GM19463 (cell line): ENCODE data around the gene TBC1D8.

ENCODE experiments used
- ATAC-seq: cut with Tn5 transposase; IDR thresholded peaks from one replicate; pipeline ENCODE4 v1.9.1; 2021; ENCODE audit warnings: mild to moderate bottlenecking, moderate library complexity; ENCODE audit not compliant: unreplicated experiment

TBC1D8 gene

DNA sequence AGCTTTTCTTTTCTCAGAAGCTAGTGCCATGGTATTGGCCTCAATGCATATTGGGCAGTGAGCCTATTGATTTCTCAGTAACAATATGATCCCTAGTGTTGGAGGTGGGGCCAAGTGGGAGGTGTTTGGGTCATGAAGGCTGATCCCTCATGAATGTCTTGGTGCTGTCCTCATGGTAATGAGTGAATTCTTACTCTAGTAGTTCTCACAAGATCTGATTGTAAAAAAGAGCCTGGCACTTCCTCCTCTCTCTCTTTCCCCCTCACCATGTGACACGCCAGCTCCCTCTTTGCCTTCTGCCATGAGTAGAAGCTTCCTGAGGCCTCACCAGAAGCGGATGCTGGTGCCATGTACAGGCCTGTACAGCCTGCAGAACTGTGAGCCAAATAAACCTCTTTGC lies 12.8 kb upstream of the TBC1D8 start:
- no peak for ATAC-seq

DNA sequence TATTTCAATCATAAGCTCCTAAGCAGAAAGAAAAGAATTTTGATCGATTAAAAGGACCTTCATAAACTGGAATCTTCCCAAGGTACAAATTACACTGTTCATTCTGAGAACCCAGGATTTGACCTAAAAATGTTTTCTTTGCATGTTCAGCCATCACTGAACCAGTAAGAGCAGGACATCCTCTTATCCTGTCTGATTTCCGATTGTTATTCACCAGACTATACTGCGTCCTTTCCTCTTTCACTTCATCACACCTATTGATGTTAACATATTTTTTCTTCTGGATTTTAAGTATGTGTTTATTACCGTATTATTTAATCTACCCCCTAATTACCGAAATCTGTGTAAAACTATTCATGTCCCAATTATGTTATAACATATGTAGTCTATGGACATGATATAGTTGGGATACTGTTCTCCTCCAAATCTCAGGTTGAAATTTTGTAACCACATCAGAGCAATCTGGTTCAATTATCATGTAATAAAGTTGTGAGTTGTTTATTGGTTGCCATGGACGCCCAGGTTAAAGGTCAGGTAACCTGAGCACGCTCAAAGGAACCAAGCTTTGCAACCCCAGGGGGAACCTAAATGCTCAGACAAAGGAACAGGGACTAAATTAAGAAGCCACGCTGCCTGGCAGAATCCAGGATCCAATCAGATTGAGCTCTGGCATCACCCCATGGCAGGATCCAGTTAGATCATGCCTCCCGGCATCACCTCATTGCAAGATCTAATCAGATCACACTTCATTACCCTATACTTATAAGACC lies 11.6 kb upstream of the TBC1D8 start:
- ATAC-seq: no peak

DNA sequence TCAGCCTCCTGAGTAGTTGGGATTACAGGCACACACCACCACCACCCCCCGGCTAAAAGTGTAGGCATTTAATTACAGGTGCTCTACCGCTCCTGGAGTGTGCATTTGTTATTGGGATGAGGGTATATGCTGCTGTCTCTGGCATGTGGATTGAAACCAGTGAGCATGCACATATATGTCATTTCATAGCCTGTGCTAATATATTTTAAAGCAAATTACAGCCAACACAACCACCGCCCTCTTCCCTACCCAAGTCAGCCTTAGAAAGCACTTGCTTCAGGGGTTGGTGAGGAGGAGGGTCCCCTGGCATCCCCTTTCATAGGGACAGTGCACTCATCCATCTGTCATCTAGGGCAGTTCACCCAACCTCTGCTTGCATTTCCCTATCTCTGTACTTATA lies 10.5 kb upstream of the TBC1D8 start:
- ATAC-seq: no peak

DNA sequence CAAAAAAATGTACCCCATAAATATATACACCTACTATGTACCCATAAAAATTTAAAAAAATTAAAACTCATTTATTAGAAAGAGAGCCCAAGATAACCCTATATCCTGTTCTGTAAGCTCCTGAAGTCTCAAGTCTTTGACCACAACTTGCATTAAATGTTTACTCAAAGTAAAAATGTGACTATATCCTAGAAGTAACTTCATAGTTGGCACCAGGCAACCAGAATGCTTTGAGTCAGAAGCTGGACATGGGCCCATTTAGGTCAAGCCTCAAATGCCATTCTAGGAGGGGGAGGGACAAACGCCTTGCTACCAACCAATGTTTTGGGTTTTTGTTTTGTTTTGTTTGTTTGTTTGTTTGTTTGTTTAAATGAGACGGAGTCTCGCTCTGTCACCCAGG lies 9.3 kb upstream of the TBC1D8 start:
- ATAC-seq: no peak

DNA sequence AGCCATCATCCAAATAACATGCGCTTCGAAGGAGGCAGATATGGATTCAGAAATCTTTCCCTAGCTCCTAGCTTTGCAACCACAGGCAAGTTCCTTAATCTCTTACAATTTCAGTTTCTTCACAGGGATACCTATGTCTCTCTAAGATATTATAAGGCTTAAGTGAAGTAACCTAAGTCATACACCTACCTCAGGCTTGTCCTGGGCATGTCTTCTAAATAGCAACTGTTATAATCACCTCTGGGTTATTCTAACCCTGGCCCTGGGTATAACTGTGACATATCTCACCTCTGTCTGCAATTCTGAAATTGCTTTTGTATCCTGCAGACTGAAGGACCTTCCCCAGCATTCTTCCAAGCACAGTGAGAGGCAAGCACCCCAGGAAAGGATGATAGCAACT lies 8.3 kb upstream of the TBC1D8 start:
- ATAC-seq: no peak

DNA sequence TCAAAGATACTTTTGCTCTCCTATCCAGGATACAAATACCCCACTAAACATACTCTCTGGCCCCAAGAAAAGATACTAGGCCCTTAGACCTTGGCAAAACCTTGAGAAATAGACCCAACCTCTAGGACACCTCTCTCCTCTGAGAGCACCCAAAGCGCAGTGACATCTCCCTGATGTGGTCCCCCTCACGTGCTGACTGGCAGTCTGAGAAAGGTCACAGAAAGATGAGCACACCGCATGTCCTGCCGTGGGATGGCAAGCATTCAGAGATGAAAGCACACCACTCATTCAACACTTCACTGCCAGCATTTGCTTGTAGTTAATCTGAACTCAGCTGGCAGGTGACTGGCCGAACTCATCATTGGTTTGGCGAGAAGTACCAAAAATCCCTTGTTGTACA lies 6.1 kb upstream of the TBC1D8 start:
- ATAC-seq: no peak

DNA sequence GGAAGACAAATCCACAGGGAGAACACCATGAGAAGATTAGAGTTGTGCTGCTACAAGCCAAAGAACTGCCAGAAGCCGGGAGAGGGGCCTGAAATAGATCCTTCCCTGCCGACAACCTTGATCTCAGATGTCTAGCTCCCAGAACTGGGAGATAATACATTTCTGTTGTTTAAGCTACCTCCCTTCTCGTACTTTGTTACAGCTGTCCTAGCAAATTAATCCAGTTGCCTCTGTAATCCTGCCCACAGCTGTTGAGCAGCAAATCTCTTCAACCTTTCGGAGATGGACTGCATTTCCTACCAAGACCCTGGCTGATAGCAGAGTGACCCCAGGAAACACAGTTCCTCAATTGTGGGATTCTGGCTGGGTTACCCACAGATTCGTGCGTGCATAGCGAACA lies 2.6 kb upstream of the TBC1D8 start:
- no peak for ATAC-seq

DNA sequence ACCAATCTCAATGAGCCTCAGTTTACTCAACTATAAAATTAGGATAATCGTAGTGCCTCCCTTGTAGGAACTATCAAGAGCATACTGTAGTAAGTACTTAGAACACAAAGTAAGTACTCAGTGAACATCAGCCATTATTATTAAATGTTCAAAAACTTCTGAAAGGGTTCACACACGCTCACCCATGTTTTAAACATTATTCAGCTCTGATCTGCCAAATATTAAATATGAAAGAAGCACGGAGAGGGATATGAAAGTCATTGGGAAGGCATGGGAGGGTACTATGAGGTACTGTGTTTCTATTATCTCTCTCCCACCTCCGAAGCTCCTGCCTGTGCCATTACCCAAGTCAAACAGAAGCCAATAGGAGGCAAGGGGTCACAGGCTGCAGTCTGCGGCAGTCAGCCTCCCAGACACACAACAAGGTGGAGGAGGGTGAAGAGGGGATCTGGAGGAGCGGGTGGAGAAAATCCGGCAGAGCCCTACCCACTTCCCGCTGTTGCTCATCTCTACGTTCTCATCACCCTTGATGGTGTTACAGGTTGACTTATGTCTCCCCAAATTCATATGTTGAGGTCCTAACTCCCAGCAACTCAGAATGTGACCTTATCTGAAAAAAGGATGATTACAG lies 2.0 kb upstream of the TBC1D8 start:
- no peak for ATAC-seq

DNA sequence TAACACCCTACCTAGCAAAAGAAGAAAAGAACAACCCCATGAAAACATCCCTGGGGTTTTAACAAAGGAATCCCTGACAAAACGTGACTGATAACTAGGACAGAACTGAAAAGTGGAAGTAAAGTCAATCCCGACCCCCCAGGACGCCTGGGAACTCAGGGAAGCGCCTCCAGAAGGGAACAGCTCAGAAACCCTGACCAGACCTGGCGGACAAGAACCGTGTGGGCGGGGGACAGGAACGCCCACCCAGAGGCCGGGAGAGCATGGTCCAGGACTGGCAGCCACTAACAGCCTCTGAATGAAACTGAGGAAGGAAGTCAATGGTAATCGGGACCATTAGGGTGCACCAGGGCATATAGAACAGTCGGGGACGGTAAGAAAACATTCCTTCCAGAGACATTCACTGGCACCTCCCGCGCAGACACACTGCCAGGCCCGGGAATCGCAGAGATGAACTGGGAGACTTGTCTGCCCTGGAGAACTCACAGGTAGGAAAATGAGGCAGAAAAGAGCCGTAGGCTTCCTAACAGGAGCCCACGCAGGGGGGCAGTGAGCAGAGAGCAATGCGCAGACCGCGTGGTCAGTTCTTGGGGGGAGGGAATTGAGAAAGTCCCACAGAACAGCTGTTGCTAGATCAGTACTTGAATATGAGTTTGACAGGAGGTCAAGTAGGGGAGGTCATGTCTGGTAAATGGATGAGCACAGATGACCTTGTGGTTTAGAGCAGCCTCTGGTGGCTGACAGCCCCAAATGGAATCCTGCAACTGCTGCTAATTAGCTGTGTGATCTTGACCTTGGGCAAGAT lies 1.3 kb upstream of the TBC1D8 start:
- ATAC-seq: peak; percentile 60

DNA sequence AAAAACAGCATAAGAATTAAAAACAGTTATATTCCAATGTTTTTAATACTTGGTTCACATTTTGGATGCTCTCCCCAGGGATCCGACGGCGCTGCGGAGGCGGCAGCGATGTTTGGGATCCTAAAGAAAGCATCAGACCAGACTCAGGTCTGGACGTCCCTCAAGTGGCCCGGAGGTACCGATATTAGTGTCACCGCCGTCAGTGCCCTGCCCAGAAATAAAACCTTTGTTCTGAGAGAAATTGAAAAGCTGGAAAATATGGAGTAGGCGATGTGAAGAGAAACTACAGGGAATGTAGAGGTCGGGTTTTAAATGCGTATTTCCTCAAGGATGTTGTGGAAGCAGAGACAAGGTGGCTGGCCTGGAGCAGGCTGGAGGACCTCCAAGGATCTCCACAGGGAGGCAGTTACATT lies 683 bp upstream of the TBC1D8 start:
- ATAC-seq: no peak

DNA sequence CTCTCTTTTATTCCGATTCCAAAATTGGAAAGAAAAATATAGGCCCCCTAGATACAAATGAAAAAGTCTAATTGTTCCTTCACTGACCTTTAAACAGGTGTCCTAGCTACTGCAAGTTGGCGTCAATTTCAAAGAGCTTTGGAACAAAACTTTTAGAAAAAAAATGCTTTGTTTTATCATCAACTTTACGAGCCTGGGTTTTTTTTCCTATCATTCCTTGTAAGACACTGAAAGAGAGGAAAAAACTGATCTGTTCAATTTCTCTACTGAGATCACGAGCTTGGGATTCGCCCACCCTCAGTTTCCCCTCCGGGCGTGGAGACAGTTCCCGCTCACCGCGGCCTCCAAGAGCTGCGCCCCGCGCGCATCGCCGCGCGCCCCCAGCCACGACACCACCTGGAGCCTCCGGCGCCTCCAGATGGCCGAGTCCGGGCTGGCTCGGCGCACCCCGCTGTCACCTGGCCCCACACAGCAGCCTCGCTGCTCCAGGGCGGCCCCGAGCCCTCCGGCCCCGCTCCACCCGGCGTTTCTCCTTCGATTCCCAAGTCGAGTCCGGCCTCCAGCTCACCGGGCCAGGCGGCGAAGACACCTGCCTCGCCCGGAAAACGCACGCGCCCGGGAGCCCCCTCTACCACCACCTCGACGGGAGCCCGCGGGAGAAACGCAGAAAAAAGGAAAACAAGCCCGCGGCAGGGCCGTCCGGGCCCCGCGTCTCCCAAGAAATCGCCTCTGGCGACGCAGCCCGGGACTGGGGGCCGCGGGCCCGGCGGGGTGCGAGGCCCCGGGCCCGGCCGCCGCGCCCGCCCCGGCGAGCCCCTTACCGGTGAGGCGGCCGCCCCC lies 656 bp downstream of the TBC1D8 start:
- peak; percentile 22 for ATAC-seq

DNA sequence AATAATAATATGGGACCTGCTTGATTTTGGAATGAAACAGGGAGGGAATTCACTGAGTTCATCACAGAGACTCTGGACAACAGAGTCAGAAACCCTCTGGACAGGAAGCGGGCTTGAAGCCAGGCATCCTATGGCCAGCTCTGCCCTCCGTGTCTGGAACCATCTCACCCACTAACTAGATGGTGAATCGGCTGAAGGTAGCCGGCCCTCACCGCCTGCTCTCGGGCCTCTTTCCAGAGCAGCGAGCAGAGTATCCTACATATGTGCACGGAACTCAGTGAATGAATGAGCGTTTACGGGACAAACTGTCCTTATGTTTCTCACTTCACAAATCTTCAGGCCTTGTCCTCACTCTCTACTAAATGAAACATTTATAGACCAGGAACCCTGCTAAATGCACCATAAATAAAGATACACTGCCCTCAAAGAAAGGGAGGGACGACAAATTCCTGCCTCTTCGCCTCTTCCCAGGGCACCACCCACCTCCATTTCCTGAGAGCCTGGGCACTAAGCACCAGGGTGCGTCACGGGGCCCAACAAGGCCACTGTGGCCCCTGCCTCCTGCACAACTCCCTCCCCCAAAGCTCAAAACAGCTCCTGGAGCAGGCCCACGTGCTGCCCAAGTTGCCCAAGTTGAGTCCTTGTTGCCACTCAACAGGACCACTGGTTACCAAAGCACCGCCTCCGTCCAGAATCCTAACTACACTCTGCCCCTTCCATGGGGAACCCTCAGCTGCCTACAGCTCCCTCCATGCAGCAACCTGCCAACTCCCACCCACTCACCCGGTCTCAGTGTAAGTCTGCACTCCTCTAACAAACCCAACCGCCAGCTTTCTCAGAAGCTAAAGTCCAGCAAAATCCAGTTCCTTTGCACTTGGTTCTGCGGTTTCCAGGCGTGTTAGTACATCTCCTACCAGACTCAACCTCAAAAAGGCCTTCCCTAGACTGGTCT lies 1.7 kb downstream of the TBC1D8 start:
- ATAC-seq: no peak

DNA sequence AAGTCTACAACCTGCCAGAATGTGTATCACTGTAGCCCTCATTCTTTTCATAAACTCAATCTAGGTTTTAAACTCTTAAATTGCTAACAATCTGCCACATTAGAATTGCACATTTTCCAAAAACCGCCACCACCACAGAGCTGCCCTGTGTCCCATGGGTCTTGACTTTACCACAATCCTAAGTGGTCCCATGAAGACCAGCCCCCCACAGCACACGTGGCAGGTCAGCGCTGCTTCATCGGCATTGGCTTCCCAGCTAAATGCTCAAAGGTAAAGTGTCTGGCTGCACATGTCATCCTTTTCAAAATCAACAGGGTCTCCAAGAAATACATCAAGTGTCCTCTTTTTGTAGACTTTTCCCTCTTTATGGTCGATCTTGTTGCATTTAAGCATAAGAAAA lies 2.4 kb downstream of the TBC1D8 start:
- ATAC-seq: no peak

DNA sequence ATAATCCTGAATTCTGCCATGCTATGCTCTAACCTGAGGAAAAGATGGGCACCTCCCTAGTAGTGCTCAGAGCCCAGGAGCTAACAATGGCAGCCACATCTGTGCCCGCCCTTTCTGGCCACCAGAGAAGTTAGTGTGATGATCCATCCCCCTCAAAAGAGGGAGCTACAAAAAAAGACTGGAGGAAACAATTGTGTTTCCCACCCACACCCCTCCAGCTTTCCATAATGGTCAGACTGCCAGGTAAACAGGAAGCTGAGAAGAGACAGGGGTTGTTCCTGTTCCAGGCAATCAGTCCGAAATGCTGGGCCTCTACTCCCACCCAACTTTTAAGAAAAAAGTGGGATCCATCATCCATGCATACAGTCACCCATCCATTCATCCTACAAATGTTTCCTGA lies 3.2 kb downstream of the TBC1D8 start:
- no peak for ATAC-seq

DNA sequence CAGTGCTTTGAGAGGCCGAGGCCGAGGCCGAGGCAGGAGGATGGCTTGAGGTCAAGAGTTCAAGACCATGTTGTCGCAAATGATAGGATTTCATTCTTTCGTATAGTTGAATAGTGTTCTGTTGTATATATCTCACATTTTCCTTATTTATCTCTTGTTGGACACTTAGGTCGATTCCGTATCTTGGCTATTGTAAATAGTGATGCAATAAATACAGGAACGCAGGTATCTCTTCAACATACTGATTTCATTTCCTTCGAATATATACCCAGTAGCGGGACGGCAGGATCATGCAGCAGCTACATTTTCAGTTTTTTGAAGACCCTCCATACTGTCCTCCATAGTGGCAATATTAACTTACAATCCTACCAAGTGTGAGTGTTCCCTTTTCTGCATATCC lies 4.1 kb downstream of the TBC1D8 start:
- no peak for ATAC-seq

DNA sequence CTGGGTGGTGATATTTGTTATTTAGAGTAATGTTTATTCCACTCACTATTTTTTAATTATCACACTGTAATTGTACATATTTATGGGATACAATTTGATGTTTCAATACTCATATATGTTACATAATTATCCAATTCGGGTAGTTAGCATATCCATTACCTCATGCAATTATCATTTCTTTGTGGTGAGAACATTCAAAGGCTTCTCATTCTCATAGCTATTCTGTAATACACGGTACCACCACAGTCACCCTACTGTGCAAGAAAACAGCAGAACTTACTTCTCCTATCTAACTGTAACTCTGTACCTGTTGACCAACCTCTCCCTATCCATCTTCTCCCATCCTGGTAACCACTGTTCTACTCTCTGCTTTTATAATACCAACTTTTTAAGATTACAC lies 4.6 kb downstream of the TBC1D8 start:
- ATAC-seq: no peak

DNA sequence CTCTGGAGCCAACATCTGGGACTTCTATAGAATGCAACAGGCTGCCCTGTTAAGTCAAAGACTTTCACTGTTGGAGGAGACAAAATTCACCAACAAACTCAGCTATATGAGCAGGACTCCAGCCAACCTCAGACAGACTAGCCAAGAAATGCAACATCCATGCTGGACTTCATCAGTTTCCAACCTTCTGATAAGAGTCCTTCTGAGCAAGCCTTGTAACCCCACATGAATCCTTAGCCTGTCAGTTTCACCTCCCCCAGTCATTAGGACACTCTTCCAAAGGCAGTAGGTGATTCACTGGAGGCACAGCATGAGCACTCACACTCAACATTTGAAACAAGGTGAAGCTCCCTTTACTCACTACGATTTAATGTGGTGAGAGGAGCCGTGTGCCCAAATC lies 5.8 kb downstream of the TBC1D8 start:
- no peak for ATAC-seq

DNA sequence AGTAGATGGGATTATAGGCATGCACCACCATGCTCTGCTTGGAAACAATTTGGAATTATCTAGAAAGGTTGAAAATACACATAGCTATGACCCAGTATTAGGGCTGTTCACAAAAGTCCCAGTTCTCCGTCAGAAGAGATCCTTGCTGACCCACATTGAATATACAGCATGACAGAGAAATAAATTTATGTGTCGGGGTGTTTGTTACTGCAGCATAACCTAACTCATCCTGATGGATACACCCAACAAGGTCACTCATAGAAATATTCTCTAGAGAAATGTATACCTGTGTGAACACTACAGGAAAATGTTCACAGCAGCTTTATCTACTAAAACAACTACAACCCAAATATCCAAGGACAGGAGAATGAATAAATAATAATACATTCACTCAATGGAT lies 9.0 kb downstream of the TBC1D8 start:
- ATAC-seq: no peak

DNA sequence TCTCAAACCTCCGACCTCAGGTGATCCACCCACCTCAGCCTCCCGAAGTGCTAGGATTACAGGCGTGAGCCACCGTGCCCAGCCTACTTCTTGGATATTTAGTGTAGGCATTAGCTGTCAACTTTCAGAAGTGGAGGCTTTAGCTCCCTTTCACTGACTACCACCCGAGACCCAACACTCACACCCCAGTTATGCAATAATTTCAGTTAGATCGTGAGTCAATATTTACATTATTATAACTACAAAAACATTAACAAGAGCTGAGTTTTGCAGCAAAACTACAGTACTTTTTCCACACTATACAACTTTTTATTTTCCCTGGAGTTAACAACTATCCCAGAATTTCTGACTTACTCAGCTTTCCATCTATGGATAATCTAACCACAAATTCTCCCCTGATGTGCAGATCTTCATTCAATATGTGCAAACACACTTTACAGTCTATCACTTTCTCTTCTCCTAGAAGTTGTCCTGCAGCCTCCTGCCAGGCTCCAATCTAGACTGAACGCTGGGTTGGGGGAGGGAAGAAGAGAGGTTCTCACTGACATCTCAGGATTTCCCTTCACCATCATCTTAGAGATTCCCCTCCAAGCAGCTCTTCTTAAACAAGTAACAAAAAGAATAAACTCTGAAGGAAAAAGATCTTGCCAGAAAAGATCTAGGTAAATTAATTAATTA lies 10.1 kb downstream of the TBC1D8 start:
- ATAC-seq: no peak
